Measurements from ENCODE around the gene EXPH5. TPM values are rescaled to one million over a fixed set of nuclear protein-coding genes. Genes with fewer than 3 reads are reported as not detected.

The EXPH5 gene
- total RNA-seq, 1 donor from 2014 or later: 30.8 TPM

GRCh38 chr11:108632041-108632704 is 38.6 kb upstream of the EXPH5 start:
- Histone ChIP-seq H3K9me3 (no peaks in the 10 kb centered on the region), H3K27ac (no peak overlapping the region), H3K4me1 (no peaks in the 10 kb centered on the region), H3K27me3 (no peaks in the 10 kb centered on the region), H3K4me3 (no peak overlapping the region), H3K36me3 (no peaks in the 10 kb centered on the region)
- no peak for TF ChIP-seq CTCF (IDR thresholded peaks at IDR 0.05)
- ATAC-seq: no peak
- intact Hi-C loops (cut with DNase I): no loop called here
- DNase-seq: no peak

- ATAC-seq (no peak), DNase-seq (no peak)
- no peak overlapping the region for H3K4me3 ChIP-seq
- no peak overlapping the region for H3K27ac ChIP-seq
- no peaks in the 10 kb centered on the region for H3K36me3 ChIP-seq
- H3K9me3 ChIP-seq: no peaks in the 10 kb centered on the region
- H3K27me3 ChIP-seq: no peaks in the 10 kb centered on the region
- TF ChIP-seq CTCF (IDR thresholded peaks at IDR 0.05): no peak
- H3K4me1 ChIP-seq: no peaks in the 10 kb centered on the region
- intact Hi-C loops (cut with DNase I): no loop called here
These were observed 35.7 kb upstream of the EXPH5 start for GRCh38 chr11:108629274-108629673.

GRCh38 chr11:108628812-108629211 is 35.2 kb upstream of the EXPH5 start:
- H3K4me1 ChIP-seq: no peaks in the 10 kb centered on the region

GRCh38 chr11:108628326-108628725 is 34.8 kb upstream of the EXPH5 start:
- H3K27ac ChIP-seq: no peak overlapping the region
- ATAC-seq: peak; percentile 21
- no peaks in the 10 kb centered on the region for H3K9me3 ChIP-seq
- no peaks in the 10 kb centered on the region for H3K36me3 ChIP-seq
- H3K4me1 ChIP-seq: no peaks in the 10 kb centered on the region
- H3K4me3 ChIP-seq: no peak overlapping the region
- no peak for TF ChIP-seq CTCF (IDR thresholded peaks at IDR 0.05)
- intact Hi-C loops (cut with DNase I): no loop called here
- no peaks in the 10 kb centered on the region for H3K27me3 ChIP-seq
- no peak for DNase-seq

More at GRCh38 chr11:108628812-108629211, 35.2 kb upstream of the EXPH5 start:
- no peak for TF ChIP-seq CTCF (IDR thresholded peaks at IDR 0.05)
- H3K9me3 ChIP-seq: no peaks in the 10 kb centered on the region
- intact Hi-C loops (cut with DNase I): no loop called here
- no peaks in the 10 kb centered on the region for H3K27me3 ChIP-seq
- no peak overlapping the region for H3K4me3 ChIP-seq
- H3K27ac ChIP-seq: no peak overlapping the region
- no peak for DNase-seq
- no peak for ATAC-seq
- H3K36me3 ChIP-seq: no peaks in the 10 kb centered on the region

GRCh38 chr11:108624196-108624925 is 30.8 kb upstream of the EXPH5 start:
- H3K27me3 ChIP-seq: no peaks in the 10 kb centered on the region
- intact Hi-C loops (cut with DNase I): no loop called here
- H3K4me3 ChIP-seq: no peak overlapping the region
- no peak overlapping the region for H3K27ac ChIP-seq
- ATAC-seq (no peak), DNase-seq (no peak)
- no peak for TF ChIP-seq CTCF (IDR thresholded peaks at IDR 0.05)
- H3K4me1 ChIP-seq: no peaks in the 10 kb centered on the region
- no peaks in the 10 kb centered on the region for H3K36me3 ChIP-seq
- H3K9me3 ChIP-seq: no peaks in the 10 kb centered on the region

Measured in upper lobe of right lung (tissue), 1 donor.